Cerebellar cortex (tissue), 1 donor: ENCODE measurements around the gene ST6GALNAC1.
"Not testable (repeated sequence)": the region's sequence is repeated elsewhere in the genome, so short reads cannot be mapped to it uniquely, and the experiment has no call there.

Source experiments
- DNase-seq: peaks from one replicate; pipeline ENCODE4 v3.0.0-alpha.2; 2015; ENCODE audit warnings: low spot score

The ST6GALNAC1 gene

DNA sequence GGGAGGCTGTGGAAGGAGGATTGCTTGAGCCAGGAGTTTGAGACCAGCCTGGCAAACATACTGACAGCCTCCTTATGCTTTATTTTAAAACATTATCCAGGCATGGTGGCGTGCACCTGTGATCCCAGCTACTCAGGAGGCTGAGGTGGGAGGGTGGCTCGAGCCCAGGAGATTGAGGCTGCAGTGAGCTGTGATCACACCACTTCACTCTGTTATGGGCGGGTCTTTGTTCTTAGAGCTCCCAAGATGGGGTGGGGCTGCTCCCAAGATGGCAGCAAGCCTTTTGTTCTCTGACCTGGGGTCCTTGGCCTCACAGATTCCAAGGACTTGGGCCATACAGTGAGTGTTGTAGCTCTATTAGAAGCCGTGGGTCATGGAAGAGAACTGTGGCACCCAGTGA lies 31.8 kb downstream of the ST6GALNAC1 start:
- no peak for DNase-seq

DNA sequence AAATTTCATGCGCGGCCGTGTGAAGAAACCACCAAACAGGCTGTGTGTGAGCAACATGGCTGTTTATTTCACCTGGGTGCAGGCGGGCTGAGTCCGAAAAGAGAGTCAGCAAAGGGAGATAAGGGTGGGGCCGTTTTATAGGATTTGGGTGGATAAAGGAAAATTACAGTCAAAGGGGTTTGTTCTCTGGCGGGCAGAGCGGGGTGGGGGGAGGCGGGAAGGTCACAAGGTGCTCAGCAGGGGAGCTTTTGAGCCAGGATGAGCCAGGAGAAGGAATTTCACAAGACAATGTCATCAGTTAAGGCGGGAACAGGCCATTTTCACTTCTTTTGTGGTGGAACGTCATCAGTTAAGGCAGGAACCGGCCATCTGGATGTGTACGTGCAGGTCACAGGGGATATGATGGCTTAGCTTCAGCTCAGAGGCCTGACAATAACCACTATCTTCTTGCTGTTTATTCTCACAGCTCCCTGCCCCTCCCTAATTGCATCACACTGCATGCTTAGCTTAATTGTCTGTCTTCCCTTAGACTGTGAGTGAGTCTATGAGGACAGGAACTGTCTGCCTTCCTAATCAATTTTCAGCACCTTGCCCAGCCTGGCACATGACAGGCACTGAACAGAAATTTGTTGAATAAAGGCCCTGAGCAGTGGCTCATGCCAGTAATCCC lies 32.3 kb downstream of the ST6GALNAC1 start:
- DNase-seq = not testable (repeated sequence)

GRCh38 chr17:76606685-76607084 lies 36.9 kb downstream of the ST6GALNAC1 start:
- DNase-seq = not testable (repeated sequence)

DNA sequence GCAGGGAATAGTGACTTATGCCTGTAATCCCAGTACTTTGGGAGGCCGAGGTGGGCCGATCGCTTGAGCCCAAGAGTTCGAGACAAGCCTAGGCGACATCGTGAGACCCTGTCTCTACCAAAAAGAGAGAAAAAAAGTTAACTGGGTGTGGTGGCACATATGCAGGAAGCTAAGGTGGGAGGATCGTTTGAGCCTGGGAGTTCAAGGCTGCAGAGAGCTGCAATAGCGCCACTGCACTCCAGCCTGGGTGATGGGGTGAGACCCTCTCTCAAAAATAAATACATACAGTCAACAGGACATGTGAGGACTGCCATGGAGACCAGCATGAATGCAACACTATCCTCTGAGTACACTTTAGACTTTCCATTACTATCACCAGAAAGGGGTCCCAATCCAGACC lies 42.5 kb downstream of the ST6GALNAC1 start:
- DNase-seq = no peak

- DNase-seq = no peak
Observed at GRCh38 chr17:76599694-76600460, 43.7 kb downstream of the ST6GALNAC1 start.

DNA sequence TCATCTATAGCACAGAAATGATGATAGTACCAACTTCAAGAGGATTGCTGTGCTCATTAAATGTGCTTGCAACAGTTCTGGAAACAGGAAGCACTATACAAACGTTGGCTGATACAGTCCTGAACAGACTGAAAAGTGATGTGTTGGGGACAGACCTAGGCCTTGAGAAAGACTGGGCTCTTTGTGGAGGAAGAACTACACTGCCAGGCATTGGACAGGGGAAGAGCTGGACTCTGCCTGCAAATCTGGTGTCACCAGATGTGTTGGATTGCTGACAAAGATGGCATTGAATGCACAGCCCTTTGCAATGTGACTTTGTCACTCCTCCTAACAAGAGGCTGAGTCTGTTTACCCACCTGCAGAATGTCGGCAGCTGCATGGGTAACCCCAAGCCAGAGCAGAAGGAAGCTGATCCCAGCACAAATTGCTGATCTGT lies 45.5 kb downstream of the ST6GALNAC1 start:
- DNase-seq = no peak

DNA sequence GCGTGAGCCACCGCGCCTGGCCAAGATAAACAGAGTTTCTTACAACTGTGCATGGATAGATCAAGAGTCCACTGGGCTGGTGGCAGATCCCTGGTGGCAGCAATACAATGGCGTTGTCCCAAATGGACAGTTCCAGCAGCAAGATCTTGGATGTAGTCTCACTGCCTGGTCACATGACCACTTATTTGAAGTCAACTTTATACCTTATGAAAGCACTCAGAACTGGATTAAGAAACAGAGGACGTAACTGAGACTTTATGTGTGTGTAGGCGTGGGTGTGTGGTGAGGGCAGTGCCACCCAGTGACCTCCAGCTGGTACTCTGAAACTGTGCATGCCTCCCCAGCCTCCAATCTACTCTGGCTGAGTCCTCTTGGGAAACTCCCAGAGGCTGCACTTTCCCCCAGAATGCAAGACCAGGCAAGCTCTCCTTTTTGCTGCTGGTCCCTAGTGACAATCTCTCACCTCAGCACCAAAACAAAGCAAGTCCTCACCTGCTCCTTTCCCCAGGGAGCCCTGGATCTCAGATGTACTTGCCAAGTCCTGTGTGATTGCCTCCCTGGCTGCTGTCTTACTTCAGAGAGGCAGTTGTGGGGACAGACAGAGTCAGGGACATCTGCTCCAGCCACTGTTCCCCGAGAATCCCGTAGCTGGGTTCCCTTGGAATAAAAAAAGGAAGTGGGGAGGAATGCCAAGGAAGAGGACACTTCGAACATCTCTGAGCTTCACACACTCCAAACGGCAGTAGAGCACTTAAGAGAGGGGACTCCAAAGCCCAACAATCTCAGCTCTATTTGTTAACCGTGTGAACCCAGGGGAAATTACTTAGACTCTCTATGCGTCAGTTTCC lies 46.2 kb downstream of the ST6GALNAC1 start:
- no peak for DNase-seq

DNA sequence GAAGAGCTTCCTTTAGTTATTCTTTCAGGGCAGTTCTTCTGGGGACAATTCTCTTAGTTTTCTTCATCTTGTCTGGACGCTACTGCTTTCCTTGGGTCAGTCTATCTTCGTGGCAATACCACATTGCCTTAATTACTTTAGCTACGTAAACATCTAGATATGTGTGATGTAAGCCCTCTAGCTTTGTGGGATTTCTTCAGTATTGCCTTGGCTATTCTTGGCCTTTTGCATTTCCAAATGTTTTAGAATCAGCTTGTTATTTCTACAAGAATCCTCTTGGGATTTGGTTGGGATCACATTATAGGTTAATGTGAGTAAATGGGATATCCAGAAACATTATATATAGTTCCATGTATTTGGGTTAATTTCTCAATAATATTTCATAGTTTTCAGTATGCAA lies 48.9 kb downstream of the ST6GALNAC1 start:
- no peak for DNase-seq

DNA sequence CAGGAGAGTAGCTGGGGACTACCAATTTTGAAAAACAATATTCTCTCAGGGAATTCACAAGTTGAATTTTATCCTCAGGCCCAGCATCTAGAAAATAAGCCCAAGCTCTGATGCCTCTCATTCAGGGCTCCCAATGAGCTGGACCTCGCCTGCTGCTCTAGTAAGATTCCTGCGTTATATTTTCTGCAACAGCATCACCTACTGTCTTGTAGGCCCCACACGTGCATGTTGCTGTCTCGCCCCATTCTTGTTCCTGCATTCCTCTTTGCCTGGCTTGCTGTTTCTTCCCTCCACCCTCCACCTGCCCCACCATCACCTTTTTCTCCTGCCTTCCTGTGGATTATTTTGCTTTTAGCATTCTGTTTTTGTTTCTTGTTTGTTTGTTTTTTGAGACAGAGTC lies 49.6 kb downstream of the ST6GALNAC1 start:
- DNase-seq = no peak

DNA sequence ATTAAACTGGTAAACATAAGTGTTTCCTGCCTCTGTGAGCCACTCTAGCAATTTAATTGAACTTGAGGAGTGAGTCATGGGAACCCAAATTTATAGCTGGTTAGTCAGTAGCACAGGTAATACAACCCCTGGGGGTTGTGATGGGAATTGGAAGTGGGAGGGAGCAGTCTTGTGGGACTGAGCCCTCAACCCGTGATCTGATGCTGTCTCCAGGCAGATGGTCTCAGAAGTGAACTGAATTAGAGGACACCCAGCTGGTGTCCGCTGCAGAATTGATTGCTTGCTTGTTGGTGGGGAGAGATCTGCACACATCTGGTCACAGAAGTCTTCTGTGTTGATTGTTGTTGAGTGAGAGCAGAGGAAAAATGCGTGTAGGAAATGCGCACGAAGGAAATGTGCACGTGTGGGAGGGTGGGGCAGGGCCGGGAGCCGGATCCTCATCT lies 50.2 kb downstream of the ST6GALNAC1 start:
- DNase-seq = no peak

DNA sequence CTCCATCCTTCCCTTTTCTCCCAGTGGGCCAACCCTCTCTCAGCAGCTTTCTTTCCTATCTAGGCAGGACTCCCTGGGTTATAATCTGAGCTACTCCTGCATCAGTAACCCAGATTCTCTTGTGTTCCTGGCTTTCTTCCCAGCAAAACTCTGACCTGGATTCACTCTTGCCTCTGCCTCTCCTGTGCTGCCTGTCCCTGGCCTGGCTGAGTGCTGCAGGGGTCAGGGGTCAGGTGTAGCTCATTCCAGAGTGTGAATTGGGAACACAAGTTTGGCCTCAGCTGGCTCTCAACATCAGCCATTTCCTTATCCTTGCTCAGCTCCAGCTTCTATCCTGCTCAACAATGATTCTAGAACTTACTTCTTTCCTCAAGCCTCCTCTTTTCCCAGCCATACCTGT lies 55.4 kb downstream of the ST6GALNAC1 start:
- peak; percentile 39 for DNase-seq

GRCh38 chr17:76586741-76587487 lies 56.6 kb downstream of the ST6GALNAC1 start:
- no peak for DNase-seq

DNA sequence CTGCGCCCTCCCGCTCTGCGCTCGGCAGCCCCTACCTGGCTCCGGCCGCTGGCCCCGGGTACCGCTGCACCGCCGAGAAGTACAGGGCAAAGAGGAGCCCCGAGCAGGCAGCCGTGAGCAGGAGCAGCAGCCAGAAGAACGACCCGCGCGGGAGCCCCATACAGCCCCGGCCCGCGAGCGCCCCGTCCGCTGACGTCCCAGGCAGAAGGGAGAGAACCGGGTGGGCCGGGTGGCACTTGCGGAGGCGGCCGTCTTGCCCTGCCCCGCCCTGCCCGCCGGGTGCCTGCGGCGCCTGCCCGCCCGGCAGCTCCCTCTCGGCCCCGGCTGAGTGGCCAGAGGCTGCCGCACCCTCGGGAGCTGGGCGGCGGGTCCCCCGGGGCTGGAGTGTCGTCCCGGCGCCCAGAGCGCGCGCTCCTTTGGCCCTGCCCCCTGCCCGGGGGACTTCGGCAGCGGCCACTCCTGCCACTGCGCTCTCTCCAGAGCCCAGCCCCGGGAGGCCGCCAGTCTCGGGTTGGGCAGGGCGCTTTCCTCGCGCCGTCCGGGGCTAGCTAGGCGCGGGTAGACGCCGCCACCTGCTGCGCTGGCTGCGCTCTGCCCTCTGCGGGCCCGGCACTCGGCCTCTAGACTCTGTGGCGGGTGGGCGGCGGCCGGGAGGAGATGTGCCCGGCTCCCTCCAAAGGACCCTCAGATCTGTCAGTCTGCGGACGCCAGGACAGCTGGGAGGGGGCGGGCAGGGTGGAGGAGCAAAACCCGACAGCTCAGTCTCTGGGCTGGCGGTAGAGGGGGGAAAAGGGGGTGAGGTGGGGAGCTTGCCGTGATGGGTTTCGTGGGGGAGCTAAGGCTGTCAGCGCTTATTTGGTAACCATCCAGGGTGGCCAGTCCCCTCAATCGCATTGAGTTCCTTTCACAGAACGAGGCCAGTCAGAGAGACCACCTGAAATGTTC lies 57.6 kb downstream of the ST6GALNAC1 start, which contains the start of gene ST6GALNAC2:
TSS of gene ST6GALNAC2 (minus strand) at position 212 of the 945 bp plus-strand sequence. CDS start at position 160, 52 bp downstream.
- DNase-seq = no peak

DNA sequence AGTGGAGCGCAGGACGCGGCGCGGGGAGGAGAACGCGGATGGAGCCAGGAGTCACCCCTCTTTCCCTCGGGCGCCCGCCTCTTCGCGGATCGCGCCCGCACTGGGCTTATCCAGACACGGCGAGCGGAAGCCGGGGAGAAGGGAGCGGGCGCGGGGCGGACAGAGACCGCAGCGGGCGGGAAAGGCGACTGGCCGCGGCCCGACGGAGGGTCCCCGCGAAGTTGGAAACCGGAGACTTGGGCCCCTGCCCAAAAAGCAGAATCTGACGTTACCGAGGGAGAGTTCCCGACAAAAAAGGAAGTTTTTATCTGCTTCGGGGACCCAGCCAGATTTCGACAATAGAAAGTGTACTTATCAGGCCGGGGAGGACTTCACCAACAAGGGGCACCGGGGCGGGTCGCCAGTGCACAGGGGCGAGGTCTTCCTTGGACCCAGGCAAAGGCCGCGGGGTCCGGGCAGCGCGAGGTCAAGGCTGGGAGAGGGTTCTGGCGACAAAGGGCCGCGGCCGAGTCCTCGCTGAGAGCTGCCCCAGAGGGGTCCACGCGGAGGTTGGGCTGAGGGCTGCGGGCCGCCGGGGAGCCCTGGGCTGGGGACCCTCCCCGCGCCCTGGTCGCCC lies 58.4 kb downstream of the ST6GALNAC1 start:
- no peak for DNase-seq

DNA sequence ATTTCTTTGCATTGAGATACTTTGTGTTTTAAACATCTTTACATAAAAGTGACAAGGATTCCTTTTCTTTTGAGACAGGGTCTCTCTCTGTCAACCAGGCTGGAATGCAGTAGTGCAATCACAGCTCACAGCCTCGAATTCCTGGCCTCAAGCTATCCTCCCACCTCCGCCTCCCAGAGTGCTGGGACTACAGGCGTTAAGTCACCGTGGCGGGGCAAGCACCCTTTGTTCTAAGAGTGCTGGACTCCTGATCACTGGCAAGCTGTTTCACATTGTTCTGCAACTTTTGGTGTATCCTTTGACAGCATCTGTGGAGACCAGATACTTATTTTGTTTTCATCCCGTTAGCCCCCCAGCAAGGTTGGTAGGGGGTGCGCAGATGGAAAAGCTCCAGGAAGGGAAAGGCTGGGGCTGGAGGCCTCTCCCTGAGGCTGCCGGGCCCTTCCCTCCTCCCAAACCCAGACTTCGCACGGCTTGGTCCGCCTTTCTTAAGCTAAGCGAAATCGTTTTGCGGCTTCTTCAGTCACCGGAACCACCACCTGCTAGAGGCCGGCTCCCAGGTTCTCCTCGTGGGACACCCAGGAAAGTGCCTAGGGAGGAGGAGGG lies 59.0 kb downstream of the ST6GALNAC1 start:
- no peak for DNase-seq

GRCh38 chr17:76582660-76583059 lies 60.9 kb downstream of the ST6GALNAC1 start:
- DNase-seq = no peak

GRCh38 chr17:76581515-76581914 lies 62.0 kb downstream of the ST6GALNAC1 start:
- DNase-seq = no peak

DNA sequence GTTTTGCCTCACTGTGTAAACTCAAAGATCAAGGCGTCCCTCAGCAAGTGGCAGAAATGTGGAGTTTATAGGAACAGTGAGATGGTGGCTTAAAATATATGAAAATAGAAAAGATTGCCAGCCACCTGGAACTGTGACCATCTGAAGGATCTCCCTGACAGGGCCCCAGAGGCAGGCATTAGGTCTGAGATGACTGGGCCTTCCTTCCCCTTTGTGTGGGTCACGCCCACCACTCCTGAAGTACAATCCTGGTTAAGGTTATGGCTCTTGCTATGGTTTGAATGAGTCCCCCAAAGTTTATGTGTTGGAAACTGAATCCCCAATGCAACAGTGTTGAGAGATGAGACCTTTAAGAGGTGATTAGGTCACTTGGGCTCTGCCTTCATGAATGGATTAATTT lies 64.3 kb downstream of the ST6GALNAC1 start:
- DNase-seq = no peak

DNA sequence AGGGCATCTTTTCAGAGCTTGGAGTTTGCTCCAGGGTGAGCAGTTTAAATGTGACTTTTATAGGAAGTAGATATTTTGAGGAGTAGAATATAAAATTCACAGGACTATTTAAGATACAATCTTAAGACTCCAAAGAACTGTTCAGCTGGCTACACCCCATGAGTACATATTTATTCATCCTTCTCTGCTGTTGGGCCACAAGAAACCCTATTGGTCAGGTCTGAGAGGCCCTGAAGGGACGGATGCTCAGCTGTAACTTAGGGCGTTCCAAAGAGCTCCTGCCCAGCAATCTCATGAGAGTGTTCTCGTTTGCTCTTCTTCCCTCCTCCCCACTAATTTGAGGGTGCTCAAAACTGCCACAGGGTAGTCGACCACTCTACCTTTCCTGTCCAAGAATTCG lies 65.2 kb downstream of the ST6GALNAC1 start:
- no peak for DNase-seq

DNA sequence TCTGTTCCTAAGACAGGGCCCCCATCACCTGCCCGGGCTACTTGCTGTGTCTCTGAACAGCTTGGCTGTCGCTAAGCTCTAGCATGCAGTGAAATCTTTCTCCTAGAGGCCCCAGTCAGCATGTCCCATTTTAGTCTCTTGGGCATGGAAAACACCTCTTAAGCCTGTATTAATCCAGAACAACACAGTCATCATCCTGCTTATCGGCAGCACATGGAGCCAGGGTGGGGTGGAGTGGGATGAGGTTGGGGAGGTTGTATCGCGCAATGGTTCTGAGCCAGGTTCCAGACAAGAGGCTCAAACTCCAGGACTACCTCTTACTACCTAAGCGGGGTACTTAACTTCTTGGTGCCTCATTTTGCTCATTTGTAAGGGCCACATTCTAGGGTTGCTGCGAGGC lies 65.7 kb downstream of the ST6GALNAC1 start:
- DNase-seq = no peak
